HL-60 (cell line): ENCODE data around the gene NAT8L.

ENCODE experiments used
- DNase-seq, 2 experiments: peaks; one replicate each; pipeline ENCODE4 v3.0.0-alpha.2; 2010 to 2020; ENCODE audit warnings: low read depth in 1 of 2, low spot score in 1 of 2
- H3K27ac ChIP-seq: fragments of 250-450 bp; sonication (Bioruptor Pico); replicated peaks from 2 replicates; pipeline ENCODE4 v1.5.1; 2020; ENCODE audit warnings: mild to moderate bottlenecking, moderate library complexity
- H3K27me3 ChIP-seq: fragments of 250-450 bp; sonication (Bioruptor Pico); 2 replicates; pipeline ENCODE4 v1.5.1; 2021; ENCODE audit warnings: mild to moderate bottlenecking, moderate library complexity; ENCODE audit not compliant: insufficient read depth, poor library complexity, severe bottlenecking
- H3K4me3 ChIP-seq: replicated peaks from 2 replicates; pipeline ENCODE4 v1.5.1; 2011; ENCODE audit warnings: mild to moderate bottlenecking, control low read depth, low read length; ENCODE audit not compliant: insufficient read depth
- GABPA ChIP-seq: IDR thresholded peaks from 2 replicates; pipeline ENCODE4 v1.6.1; 2012; ENCODE audit warnings: low read depth
- POLR2AphosphoS5 ChIP-seq: IDR thresholded peaks from 2 replicates; pipeline ENCODE4 v1.6.1; 2012; ENCODE audit warnings: low read depth
- SPI1 ChIP-seq: IDR thresholded peaks from 2 replicates; pipeline ENCODE4 v1.6.1; 2012; ENCODE audit warnings: low read depth, mild to moderate bottlenecking, borderline replicate concordance
- TF ChIP-seq, protein P1 (sequence below): IDR thresholded peaks from one replicate; pipeline ENCODE4 v1.5.1; 2011; ENCODE audit warnings: low read length, control low read depth, inconsistent platforms; ENCODE audit not compliant: insufficient read depth
- TF ChIP-seq, protein P2 (sequence below): IDR thresholded peaks from 2 replicates; pipeline ENCODE4 v1.6.1; 2012; ENCODE audit warnings: low read depth; ENCODE audit not compliant: insufficient replicate concordance

Gene NAT8L

DNA sequence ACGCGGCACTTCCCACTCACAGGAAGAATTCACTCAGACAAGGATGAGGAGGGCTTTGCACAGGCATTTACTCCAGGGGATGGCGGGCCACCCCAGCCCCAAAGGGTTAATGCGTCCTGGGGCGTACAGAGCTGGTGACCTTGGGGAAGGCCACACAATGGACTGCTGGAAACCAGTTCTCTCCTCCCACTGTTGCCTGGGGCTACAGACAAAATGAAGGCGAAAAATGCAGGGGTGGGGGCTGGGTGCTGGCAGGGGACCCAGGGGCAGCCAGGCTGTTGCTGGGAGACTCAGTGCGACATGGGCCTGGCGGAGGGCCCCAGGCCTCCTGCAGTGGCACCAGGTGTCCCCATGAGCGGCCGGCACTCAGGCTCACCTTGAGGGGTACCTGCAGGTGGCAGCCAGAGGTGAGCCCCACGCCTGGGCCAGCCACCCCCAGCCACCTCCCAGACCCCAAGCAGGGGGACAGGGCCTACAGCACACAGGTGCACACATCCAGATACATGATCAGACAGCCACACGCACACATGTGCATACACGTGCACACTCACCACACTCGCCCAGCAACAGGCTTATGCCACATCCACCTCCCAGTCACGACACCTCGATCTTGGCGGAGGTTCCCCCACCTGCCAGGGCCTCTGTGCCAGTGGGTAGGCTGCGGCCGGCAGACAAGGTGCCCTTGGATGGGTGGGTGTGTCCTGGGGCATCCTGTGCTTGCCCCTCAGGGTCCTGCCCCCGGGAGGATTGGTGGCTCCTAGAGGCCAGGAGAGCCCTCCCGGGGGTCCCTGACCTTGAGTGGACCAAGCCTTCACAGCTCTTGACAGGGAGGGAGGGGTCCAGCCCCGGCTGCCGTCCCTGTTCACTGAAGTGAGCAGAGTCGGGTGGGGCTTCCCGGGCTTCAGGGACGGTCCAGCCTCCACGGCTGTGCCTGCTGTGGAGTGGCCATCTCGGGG lies 13.1 kb downstream of the NAT8L start:
- no peak overlapping the region for H3K27ac ChIP-seq
- no peak overlapping the region for H3K4me3 ChIP-seq
- no peak for DNase-seq
- no peaks in the 10 kb centered on the region for H3K27me3 ChIP-seq
- TF ChIP-seq, protein P1, sequence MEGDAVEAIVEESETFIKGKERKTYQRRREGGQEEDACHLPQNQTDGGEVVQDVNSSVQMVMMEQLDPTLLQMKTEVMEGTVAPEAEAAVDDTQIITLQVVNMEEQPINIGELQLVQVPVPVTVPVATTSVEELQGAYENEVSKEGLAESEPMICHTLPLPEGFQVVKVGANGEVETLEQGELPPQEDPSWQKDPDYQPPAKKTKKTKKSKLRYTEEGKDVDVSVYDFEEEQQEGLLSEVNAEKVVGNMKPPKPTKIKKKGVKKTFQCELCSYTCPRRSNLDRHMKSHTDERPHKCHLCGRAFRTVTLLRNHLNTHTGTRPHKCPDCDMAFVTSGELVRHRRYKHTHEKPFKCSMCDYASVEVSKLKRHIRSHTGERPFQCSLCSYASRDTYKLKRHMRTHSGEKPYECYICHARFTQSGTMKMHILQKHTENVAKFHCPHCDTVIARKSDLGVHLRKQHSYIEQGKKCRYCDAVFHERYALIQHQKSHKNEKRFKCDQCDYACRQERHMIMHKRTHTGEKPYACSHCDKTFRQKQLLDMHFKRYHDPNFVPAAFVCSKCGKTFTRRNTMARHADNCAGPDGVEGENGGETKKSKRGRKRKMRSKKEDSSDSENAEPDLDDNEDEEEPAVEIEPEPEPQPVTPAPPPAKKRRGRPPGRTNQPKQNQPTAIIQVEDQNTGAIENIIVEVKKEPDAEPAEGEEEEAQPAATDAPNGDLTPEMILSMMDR = no peak
- TF ChIP-seq SPI1 = no peak
- TF ChIP-seq GABPA = no peak
- no peak for TF ChIP-seq POLR2AphosphoS5
- TF ChIP-seq, protein P2, sequence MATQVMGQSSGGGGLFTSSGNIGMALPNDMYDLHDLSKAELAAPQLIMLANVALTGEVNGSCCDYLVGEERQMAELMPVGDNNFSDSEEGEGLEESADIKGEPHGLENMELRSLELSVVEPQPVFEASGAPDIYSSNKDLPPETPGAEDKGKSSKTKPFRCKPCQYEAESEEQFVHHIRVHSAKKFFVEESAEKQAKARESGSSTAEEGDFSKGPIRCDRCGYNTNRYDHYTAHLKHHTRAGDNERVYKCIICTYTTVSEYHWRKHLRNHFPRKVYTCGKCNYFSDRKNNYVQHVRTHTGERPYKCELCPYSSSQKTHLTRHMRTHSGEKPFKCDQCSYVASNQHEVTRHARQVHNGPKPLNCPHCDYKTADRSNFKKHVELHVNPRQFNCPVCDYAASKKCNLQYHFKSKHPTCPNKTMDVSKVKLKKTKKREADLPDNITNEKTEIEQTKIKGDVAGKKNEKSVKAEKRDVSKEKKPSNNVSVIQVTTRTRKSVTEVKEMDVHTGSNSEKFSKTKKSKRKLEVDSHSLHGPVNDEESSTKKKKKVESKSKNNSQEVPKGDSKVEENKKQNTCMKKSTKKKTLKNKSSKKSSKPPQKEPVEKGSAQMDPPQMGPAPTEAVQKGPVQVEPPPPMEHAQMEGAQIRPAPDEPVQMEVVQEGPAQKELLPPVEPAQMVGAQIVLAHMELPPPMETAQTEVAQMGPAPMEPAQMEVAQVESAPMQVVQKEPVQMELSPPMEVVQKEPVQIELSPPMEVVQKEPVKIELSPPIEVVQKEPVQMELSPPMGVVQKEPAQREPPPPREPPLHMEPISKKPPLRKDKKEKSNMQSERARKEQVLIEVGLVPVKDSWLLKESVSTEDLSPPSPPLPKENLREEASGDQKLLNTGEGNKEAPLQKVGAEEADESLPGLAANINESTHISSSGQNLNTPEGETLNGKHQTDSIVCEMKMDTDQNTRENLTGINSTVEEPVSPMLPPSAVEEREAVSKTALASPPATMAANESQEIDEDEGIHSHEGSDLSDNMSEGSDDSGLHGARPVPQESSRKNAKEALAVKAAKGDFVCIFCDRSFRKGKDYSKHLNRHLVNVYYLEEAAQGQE = no peak

DNA sequence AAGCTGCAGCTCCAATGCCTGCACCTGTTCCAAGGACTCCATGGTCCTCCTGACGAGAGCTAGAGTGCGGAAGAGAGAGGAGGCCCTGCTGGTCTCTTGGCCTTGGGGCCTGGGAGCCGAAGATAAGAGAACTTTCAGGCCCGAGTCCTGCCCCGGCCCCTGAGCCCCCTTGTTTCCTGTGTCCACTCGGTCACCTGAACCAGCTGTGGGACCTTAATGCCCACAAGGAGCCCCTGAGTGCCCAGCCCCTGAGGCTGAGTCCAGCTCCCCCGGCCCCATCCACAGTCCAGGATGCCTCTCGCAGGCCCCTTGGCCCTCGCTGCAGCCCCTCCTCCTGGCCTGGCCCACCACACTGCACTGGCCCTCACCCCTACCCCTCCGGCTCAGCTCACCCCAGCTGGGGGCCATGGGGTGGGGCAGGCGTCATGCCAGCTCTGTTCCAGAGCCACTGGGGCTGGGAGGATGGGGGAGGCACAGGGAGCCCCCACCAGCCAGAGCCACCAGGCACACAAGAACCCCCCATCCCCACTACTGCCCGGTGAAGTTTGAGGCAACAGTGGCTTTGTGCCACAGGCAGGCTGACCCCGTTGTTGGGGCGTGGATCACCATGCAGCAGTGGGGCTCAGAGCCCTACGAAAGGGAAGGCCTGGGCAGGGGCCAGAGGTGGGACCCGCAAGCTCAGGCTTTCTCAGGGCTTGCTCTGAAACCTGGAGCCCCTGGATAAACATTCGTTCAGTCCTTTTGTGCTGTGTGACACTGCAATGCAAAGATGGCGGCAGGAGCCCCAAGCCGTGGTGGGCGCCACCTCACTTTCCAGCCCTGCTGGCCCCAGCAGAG lies 14.1 kb downstream of the NAT8L start:
- Histone ChIP-seq H3K27me3 (no peaks in the 10 kb centered on the region), H3K27ac (no peak overlapping the region), H3K4me3 (no peak overlapping the region)
- TF ChIP-seq POLR2AphosphoS5 = no peak
- TF ChIP-seq, protein P1 = no peak
- no peak for TF ChIP-seq SPI1
- TF ChIP-seq, protein P2 = no peak
- no peak for TF ChIP-seq GABPA
- DNase-seq = no peak

DNA sequence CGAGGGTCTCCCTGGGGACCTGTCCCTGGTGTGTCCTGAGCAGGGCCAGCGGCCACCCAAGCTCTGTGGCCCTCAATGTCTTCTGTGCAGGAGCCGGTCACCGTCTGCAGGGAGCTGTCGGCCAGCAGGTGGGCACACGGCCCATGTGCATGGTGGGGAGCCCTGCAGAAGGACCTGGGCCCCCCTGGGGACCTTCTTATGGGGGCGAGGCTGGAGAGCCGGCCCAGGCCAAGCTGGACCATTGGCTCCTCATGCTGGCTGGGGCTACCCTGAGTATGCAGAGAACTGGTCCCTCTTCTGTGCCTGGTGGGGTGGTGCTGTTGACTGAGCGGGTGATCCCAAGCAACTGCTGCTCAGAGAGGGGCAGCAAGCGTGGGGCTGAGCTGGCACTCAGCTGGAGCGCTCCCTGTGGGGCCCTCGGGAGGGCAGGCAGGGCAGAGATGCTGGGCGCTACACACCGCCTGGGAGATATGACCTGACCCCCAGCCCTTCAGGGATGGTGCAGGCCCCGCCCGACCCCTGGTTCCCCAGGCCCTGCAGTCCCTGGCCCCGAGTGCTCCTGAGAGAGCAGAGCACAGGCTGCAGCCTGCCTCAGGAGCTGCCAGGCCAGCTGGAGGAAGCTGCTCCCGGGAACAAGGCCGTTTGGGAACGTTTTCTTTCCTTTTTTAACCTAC lies 14.8 kb downstream of the NAT8L start:
- H3K4me3 ChIP-seq = no peak overlapping the region
- DNase-seq = no peak

More for the DNA sequence above, 14.8 kb downstream of the NAT8L start:
- TF ChIP-seq SPI1 = no peak
- TF ChIP-seq POLR2AphosphoS5 = no peak
- TF ChIP-seq, protein P1 = no peak
- no peak for TF ChIP-seq GABPA
- TF ChIP-seq, protein P2 = no peak
- Histone ChIP-seq H3K27ac (no peak overlapping the region), H3K27me3 (no peaks in the 10 kb centered on the region)
